ENCODE data around the gene KRT33B. TPM values are rescaled to one million over a fixed set of nuclear protein-coding genes. Genes with fewer than 3 reads are reported as not detected.

Gene KRT33B
- total RNA-seq, 1 experiment from 2014 or later, result not detected

DNA sequence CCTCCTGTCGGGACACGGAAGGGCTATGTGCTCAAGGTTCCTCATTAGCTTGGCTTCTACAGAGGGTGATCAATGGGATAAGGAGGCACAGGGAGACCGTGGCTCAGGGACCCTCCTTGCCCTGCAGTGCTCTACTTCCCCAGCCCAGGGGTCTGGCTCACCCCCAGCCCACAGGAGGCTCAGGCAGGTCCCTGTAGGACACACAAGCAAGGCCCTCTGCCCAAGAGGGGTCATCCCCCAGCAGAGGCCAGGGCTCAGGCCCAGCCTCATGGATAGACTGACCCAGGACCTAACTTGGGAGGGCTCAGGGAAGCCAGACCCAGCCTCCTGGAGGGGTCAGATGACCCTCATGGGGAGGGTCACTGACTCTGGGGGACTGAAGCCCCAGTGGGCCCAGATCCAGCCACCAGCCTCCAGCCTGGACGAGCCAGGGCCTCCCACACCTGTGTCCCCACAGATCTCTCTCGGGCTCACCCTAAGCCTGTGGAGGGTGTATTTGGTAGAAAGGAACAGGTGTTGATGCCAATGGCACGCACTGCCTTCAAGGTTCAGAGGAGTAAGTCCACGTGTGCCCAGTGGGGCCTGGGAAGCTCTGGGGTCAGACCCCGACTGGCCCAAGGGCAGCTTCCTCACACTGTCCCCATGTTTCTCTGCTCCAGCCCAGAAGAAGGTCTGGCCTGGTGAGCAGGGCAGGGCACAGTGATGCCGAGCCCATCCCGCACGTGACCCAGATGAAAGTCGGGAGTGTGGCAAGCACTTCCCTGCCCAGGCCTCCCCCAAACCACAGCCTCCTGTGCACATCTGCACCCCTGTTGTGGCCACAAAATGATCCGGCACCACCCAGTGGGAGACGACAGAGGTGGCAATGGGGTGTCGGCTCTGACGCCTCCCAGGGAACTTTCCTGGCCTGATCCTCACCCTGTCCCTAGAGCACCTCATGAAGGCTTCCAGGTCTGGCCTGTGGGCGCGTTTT, 43.2 kb downstream of the KRT33B start:
- H2AFZ ChIP-seq (ENCODE audit: low read length), result no peak overlapping the region
- no peak overlapping the region for H3K9ac ChIP-seq (ENCODE audit: extremely low read depth, insufficient read length, low read length)
- no peak overlapping the region for H2BK12ac ChIP-seq (ENCODE audit: insufficient read length, low read depth, low read length)
- no peak overlapping the region; the same call in 1 of the 2 replicates for H3K14ac ChIP-seq (ENCODE audit: insufficient read depth, low read length)
- TF ChIP-seq, protein P1, sequence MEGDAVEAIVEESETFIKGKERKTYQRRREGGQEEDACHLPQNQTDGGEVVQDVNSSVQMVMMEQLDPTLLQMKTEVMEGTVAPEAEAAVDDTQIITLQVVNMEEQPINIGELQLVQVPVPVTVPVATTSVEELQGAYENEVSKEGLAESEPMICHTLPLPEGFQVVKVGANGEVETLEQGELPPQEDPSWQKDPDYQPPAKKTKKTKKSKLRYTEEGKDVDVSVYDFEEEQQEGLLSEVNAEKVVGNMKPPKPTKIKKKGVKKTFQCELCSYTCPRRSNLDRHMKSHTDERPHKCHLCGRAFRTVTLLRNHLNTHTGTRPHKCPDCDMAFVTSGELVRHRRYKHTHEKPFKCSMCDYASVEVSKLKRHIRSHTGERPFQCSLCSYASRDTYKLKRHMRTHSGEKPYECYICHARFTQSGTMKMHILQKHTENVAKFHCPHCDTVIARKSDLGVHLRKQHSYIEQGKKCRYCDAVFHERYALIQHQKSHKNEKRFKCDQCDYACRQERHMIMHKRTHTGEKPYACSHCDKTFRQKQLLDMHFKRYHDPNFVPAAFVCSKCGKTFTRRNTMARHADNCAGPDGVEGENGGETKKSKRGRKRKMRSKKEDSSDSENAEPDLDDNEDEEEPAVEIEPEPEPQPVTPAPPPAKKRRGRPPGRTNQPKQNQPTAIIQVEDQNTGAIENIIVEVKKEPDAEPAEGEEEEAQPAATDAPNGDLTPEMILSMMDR (conservative IDR thresholded peaks at IDR 0.05), result no peak
- H3K56ac ChIP-seq (ENCODE audit: insufficient read length, low read depth, low read length), result no peak overlapping the region
- Mint-ChIP-seq H3K36me3 (ENCODE audit: insufficient read depth in 1 of 3, low read depth in 3 of 3) (no peaks in the 10 kb centered on the region), H3K27me3 (ENCODE audit: low read depth) (no peaks in the 10 kb centered on the region; the same call in 1 of the 2 replicates), H3K4me3 (no peak overlapping the region), H3K27ac (no peak overlapping the region; a peak in 1 of 7 replicates), H3K4me1 (peaks cover 3 to 4% of the 10 kb centered on the region in 2 experiments; a peak in 2 of 4 replicates), H3K9me3 (no peaks in the 10 kb centered on the region)
- no peak overlapping the region for H4K5ac ChIP-seq (ENCODE audit: insufficient read length, low read depth, low read length)
- no peak overlapping the region for H3K4ac ChIP-seq (ENCODE audit: low read depth, low read length)
- H3K27ac ChIP-seq (ENCODE audit: insufficient read length, low read depth, low read length), result no peak overlapping the region
- H3K23me2 ChIP-seq (ENCODE audit: insufficient read length, low read depth, low read length, poor library complexity, severe bottlenecking), result no peaks in the 10 kb centered on the region
- DNase-seq, result no peak
- H3K9me3 ChIP-seq (ENCODE audit: control insufficient read depth, low read depth, low read length), result no peaks in the 10 kb centered on the region
- no peak overlapping the region for H2BK20ac ChIP-seq (ENCODE audit: low read depth, low read length, poor library complexity, severe bottlenecking)
- no peak overlapping the region for H2BK15ac ChIP-seq (ENCODE audit: low read depth, low read length)
- H3T11ph ChIP-seq (ENCODE audit: low read length), result no peak overlapping the region
- no peaks in the 10 kb centered on the region for H3K79me1 ChIP-seq (ENCODE audit: insufficient read depth, low read depth, low read length, poor library complexity, severe bottlenecking)
- H4K20me1 ChIP-seq (ENCODE audit: control insufficient read depth, insufficient read depth, insufficient read length), result no peaks in the 10 kb centered on the region
- H3K4me2 ChIP-seq (ENCODE audit: insufficient read depth, insufficient read length, low read length), result no peak overlapping the region
- H3K23ac ChIP-seq (ENCODE audit: insufficient read length, low read depth, low read length), result no peak overlapping the region
- H2BK5ac ChIP-seq (ENCODE audit: insufficient read length, low read length), result no peak overlapping the region
- H4K8ac ChIP-seq (replicated peaks; ENCODE audit: insufficient read length, low read depth, low read length), result no peak overlapping the region
- no peaks in the 10 kb centered on the region for H3K4me1 ChIP-seq (ENCODE audit: insufficient read depth, low read length)
- no CpG with 5 or more reads among the region's 18 CpGs for whole genome bisulfite sequencing (ENCODE audit: extremely low coverage, insufficient read length, low lambda C conversion rate)
- no peaks in the 10 kb centered on the region for H3K79me2 ChIP-seq (ENCODE audit: insufficient read depth, low read length)
- no peak overlapping the region for H4K91ac ChIP-seq (ENCODE audit: insufficient read length, low read depth, low read length)
- no peak overlapping the region for H2BK120ac ChIP-seq (ENCODE audit: low read depth, low read length, poor library complexity, severe bottlenecking)
- no peak overlapping the region for H3K18ac ChIP-seq (ENCODE audit: insufficient read length, low read depth, low read length)
- no peaks in the 10 kb centered on the region for H3K27me3 ChIP-seq (ENCODE audit: insufficient read depth, low read length)
- no peak overlapping the region for H2AK5ac ChIP-seq (ENCODE audit: insufficient read length, low read length)

Measured in H9 (cell line).